Measurements from ENCODE around the gene RPN2.

The RPN2 gene

DNA sequence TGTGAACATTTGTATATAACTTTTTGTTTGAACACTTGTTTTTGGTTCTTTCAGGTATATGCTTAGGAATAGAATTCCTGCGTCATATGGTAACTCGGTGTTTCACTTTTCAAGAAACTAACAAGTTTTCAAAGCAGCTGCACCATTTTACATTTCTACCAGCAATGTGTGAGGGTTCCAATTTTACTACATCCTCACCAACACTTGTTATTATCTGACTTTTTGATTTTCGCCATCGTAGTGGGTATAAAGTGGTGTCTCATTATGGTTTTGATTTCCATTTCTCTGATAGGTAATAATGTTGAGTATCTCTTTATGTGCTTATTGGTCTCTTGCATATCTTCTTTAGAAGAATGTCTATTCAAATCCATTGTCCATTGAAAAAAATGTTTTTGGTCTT is 39.8 kb downstream of the RPN2 start:
- no peak for DNase-seq (ENCODE audit: low spot score)

DNA sequence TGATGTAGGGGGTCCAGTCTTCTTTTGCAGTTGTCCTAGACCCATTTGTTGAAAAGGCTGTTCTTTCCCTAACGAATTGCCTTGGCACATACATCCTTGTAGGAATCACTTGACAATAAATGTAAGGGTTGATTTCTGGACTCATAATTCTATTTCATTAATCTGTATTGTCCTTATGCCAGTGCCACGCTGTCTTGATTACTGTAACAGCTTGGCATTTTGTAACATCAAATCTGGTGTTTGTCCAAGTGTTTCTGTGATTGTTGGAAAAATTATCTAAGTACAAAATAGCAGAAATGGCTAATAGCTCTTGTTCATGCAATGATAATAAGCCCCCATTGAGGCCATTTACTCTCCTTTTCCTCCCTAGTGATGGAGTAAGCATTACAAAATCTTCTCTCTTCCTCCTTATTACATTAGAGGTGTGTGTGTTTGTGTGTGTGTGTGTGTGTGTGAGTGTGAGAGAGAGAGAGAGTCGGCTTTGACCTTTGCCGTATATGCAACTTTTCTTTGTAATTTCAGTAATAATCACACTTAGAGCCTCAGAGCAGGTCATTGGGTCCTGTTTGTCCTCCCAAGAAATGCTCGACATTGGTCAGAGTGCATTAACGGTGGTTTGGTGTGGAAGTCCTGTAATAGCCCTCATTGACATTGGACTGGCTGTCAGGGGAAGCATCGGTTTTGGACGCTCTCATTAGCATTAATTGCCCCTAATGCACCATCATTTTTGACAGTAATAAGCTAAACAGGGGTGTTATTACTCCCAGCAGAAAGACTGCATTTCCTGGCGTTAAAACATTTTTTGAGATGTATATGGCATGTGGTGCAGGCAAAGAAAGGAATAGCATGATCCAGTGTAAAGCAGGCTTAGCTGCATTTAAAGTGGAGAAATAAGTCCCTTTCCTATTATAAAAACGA is 40.9 kb downstream of the RPN2 start:
- no peak for DNase-seq (ENCODE audit: low spot score)

DNA sequence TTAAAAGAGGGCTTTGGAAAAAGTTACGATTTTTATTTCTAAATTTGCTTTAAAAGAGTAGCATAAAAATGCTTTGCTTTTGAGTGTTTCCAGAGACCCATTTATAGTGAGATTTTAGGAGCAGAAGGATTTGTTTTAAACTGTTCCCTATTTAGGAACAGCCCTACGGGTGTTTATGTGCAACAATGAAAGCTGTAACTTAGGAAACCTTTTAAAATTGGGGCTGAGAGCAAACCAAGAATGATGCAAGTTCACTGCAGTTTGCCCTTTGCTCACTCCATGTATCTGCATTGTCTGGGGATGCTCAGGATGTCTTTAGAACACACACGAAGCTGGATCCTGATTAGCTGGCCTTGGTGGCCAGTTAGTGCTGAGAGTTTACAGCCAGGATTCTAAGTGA is 41.6 kb downstream of the RPN2 start:
- no peak for DNase-seq (ENCODE audit: low spot score)

- DNase-seq (ENCODE audit: low spot score) = no peak
These were observed 43.0 kb downstream of the RPN2 start for GRCh38 chr20:37222086-37222485.

DNA sequence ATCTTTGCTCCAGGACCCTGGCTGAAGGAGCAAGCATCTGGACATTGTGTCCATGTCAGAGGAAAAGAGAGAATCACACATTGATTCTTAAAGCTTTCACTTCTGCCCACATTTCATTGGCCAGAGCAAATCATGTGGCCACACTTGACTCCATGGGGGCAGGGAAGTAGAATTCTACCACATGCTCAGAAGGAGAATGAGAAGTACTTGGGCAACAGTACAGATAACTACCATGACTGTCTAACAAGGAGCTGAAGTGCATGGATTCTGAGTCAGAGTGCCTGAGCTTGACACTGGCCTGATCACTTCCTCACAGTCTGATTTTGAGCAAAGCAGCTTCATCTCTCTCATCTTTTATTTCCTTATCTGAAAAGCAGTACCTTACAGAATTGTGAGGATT is 43.9 kb downstream of the RPN2 start:
- no peak for DNase-seq (ENCODE audit: low spot score)

- no peak for DNase-seq (ENCODE audit: low spot score)
These were observed 46.0 kb downstream of the RPN2 start for GRCh38 chr20:37225146-37225545.

GRCh38 chr20:37226889-37227288 is 47.8 kb downstream of the RPN2 start:
- DNase-seq (ENCODE audit: low spot score) = no peak

DNA sequence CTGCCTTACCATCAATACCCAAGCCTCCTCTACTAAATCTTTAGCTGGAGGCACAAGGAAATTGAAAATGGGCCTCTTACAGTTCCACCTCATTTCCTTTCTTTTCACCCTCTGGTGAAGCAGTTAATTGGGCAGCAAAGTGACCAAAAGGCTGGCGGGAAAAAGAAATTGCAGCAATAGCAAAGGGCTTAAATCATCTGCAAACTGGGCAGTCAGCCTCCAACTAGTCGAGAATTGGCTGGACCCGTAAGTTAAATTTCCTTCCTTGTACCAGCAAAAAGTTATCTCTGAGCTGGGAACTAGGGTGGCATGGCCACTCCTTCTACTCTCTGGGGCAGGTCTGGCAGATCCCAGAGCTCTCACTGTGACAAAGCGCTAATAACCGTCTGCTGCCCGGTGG is 49.0 kb downstream of the RPN2 start:
- no peak for DNase-seq (ENCODE audit: low spot score)

DNA sequence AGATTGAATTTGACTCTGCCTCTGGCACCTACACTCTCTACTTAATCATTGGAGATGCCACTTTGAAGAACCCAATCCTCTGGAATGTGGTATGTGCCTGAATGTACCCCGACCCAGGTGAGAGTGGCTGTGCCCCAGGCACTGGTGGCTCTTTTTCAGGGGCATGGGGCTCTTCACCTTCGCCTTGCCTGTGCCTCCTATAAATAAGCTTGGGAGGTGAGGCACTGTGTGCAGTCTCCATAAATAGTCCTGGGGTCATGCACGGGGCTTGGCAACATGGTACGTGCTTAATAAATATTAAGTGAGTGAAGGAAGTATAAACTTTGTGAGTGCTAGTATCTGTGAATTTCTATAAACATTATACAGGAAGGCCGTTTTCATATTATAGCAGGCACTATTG is 49.5 kb downstream of the RPN2 start:
- DNase-seq (ENCODE audit: low spot score) = no peak

- DNase-seq (ENCODE audit: low spot score) = peak; percentile 43
These were observed 50.2 kb downstream of the RPN2 start for GRCh38 chr20:37229357-37229756.

DNA sequence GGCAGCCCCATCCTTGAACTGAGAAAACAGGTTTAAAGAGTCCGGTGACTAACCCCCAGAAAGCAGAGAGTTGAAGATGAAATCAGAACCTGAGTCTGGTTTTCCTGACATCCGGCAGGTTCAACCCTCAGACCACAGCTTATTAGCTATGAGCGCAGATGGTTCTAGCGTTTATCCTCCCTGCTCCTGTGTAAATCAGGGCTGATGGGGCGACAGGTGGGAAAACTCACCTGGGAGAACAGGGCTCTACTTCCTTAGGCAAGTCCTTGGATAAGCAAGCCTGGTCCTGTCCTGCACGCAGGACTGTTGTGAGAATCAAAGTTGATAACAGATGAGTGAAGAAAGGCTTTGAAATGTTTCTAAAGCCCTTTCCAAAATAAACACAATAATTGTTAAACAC is 51.1 kb downstream of the RPN2 start:
- no peak for DNase-seq (ENCODE audit: low spot score)

DNA sequence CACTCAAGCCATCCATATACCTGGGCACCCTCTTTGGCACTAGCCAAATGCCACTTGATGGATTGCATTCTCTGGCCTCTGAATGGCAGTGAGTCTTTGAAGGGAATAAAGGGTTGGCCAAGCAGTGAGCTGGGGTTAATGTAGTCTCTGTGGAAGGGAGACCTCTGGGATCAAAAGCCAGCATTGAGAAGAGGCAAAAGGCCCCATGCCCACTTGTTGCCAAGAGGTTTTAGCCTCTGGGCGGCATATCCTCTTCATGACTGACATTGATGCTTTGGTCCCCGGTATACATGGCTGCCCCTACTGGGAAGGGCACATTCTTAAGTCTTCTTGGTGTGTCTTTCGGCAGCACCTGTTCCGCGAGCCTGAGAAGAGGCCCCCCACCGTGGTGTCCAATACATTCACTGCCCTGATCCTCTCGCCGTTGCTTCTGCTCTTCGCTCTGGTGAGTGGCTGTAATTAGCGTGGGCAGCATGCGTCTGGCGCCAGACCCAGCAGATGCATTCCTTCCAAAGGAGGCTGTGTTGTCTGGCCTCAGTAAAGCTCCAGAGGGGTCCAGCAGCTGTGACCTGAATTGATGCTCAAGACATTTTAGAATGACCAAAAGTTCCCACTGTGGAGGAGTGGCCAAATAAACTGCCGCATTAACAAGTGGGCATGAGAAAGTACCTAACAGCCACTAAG is 53.0 kb downstream of the RPN2 start:
- DNase-seq (ENCODE audit: low spot score) = no peak

DNA sequence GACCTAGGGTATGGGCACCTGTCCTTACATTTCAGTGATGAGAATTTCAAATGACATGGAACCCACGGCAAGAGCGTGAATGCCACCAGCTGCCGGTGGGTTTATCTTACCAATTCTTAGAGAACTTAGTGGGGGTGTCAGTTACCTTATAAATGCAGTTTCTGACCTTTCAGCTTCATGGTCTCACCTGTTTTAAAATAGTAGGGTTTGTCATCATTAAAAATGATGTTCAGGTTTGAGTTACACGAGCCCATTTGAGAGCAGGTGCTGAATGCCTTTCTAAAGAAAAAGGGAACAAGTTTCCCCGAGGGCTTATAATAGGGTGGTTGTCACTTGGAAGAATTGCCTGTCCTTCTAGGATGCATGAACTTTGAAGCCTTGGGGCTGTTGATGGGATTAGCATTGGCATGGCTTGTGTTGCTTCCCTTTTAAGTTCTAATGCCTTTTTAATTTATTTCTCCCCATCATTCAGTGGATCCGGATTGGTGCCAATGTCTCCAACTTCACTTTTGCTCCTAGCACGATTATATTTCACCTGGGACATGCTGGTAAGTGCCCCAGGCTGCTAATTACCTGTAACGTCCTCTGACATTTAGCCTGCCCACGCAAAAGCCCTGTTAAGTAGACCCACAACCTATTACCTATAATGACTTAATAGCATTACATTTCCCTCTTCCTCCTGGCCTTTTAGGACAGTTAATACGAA is 54.6 kb downstream of the RPN2 start:
- DNase-seq (ENCODE audit: low spot score) = no peak

DNA sequence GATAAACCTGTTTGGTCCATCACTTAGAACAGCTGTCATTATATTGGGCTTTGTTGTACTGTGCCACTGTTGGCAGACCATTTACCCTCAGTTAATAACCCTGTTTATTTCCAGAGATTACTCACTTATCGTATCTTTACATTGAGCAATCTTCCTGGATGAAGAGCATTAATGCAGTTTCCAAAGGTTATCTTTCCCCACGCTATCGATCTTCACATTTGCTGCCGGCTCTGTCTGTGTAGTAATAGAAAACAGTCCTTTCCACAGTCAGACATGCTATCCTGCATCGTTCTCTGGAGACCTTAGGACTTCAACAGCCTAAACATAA is 55.1 kb downstream of the RPN2 start:
- no peak for DNase-seq (ENCODE audit: low spot score)

- no peak for DNase-seq (ENCODE audit: low spot score)
These were observed 55.9 kb downstream of the RPN2 start for GRCh38 chr20:37235065-37235464.

DNA sequence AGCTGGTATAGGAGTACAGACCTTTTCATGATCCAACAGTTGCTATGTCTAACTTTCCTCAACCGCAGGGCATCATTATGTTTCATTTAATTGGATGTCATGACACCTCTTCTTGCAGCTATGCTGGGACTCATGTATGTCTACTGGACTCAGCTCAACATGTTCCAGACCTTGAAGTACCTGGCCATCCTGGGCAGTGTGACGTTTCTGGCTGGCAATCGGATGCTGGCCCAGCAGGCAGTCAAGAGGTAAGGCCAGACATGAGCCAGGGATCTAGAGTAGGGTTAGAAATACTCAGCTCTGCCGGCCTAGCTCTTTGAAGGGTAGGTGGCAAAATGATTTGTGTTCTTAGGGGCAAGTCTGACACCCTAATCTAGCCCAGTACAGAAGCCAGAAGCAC is 57.3 kb downstream of the RPN2 start:
- DNase-seq (ENCODE audit: low spot score) = no peak

GRCh38 chr20:37237656-37238055 is 58.5 kb downstream of the RPN2 start:
- DNase-seq (ENCODE audit: low spot score) = no peak

DNA sequence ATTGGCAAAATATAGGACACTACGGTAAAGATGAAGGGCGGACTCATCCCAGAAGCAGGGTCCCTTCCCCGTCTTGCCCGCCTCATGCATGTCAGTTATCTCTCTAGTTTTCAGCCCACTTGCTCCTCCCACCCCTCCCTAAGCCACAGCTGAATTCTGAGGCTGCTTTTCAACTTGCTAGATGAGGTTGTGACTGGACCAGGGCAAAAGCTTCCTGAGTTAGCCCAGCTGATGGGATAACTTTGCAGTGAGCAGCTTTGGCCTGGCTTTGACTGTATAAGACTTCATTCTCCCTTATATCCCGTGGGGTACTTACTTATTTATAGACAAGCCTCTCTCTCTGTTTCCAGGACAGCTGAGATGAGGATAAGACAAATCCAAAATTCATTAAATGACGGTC is 59.3 kb downstream of the RPN2 start:
- no peak for DNase-seq (ENCODE audit: low spot score)

- DNase-seq (ENCODE audit: low spot score) = no peak
These were observed 59.9 kb downstream of the RPN2 start for GRCh38 chr20:37238935-37239451.

- no peak for DNase-seq (ENCODE audit: low spot score)
These were observed 61.4 kb downstream of the RPN2 start for GRCh38 chr20:37240337-37241067.

DNA sequence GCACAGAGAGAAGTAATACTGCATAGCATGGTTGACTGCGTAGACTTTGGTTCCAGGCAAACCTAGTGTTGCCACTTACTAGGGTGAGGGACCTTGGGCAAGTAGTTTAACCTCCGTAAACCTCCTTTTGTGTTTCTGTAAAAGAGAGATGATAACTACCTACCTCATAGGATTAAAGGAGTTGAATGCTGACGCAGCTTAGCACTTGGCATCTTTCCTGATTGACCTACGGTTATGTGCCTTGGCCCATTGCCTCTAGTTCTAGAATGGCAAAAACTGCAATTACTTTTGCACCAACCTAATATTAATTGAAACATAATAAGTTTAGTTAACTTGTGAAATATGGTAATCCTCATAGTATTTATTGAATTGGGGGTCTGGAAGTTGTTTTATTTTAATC is 63.4 kb downstream of the RPN2 start:
- DNase-seq (ENCODE audit: low spot score) = no peak

All from iPS-NIHi11 (cell line).